ENCODE measurements around the gene MYT1. TPM values are rescaled to one million over a fixed set of nuclear protein-coding genes. Genes with fewer than 3 reads are reported as not detected.

Gene MYT1
- polyA plus RNA-seq, 3 donors = not detected

DNA sequence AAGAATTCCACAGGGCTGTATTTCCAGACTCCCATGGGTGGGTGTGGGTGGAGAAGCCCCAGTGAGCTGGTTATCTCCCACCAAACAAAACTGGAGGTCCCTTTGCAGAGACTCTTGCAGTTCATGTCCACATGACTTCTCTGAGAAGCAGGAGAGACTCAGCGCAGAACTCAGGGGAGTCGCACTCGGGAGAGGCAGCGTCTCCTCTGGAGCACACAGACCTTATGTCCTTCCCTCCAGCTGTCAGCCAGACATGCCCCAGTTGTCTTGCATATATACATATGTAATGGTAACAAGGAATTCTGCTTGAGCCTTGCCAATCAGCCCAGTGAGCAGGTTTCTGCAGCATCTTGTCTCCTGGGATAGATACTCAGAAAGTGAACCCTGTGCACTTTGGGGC, 23.8 kb downstream of the MYT1 start:
- Mint-ChIP-seq H3K27ac (no peak overlapping the region), H3K36me3 (no peaks in the 10 kb centered on the region), H3K4me1 (no peaks in the 10 kb centered on the region), H3K4me3 (no peak overlapping the region), H3K9me3 (peaks cover 0 to 20% (median 12%) of the 10 kb centered on the region in 7 donors), H3K27me3 (ENCODE audit: low read depth in 3 of 3) (peaks cover 2 to 10% (median 5%) of the 10 kb centered on the region in 3 donors)
- Histone ChIP-seq H2AFZ (ENCODE audit: insufficient read depth, low read depth, low read length, poor library complexity, severe bottlenecking) (no peak overlapping the region), H4K20me1 (ENCODE audit: insufficient read depth, low read length) (no peaks in the 10 kb centered on the region), H3K27me3 (ENCODE audit: control insufficient read depth in 2 of 2, insufficient read depth in 2 of 2, low read length in 2 of 2) (no peaks in the 10 kb centered on the region), H3K4me1 (ENCODE audit: control insufficient read depth in 1 of 2, insufficient read depth in 2 of 2, low read length in 2 of 2) (no peaks in the 10 kb centered on the region), H3K36me3 (replicated peaks in 1 of 2; ENCODE audit: control insufficient read depth in 1 of 2, insufficient read depth in 2 of 2, low read length in 2 of 2) (no peaks in the 10 kb centered on the region), H3K4me3 (replicated peaks in 1 of 3; ENCODE audit: low read depth in 2 of 3, low read length in 3 of 3) (no peak overlapping the region), H3K9me3 (replicated peaks in 1 of 2; ENCODE audit: control insufficient read depth in 1 of 2, insufficient read depth in 1 of 2, low read length in 2 of 2) (peaks cover 4 to 23% of the 10 kb centered on the region in 2 donors), H3K9ac (ENCODE audit: insufficient read depth, low read length, poor library complexity, severe bottlenecking) (no peak overlapping the region), H3K4me2 (replicated peaks; ENCODE audit: extremely low read depth, low read length, poor library complexity, severe bottlenecking) (no peak overlapping the region), H3K79me2 (ENCODE audit: insufficient read depth, low read length) (no peaks in the 10 kb centered on the region), H3K27ac (ENCODE audit: low read depth in 1 of 2, low read length in 2 of 2) (no peak overlapping the region)
- TF ChIP-seq, protein P1, sequence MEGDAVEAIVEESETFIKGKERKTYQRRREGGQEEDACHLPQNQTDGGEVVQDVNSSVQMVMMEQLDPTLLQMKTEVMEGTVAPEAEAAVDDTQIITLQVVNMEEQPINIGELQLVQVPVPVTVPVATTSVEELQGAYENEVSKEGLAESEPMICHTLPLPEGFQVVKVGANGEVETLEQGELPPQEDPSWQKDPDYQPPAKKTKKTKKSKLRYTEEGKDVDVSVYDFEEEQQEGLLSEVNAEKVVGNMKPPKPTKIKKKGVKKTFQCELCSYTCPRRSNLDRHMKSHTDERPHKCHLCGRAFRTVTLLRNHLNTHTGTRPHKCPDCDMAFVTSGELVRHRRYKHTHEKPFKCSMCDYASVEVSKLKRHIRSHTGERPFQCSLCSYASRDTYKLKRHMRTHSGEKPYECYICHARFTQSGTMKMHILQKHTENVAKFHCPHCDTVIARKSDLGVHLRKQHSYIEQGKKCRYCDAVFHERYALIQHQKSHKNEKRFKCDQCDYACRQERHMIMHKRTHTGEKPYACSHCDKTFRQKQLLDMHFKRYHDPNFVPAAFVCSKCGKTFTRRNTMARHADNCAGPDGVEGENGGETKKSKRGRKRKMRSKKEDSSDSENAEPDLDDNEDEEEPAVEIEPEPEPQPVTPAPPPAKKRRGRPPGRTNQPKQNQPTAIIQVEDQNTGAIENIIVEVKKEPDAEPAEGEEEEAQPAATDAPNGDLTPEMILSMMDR (IDR thresholded peaks at IDR 0.05) = no peak
- no peak for DNase-seq
- intact Hi-C loops (cut with micrococcal nuclease) = no loop called here
- WGBS (ENCODE audit: insufficient coverage) = 100% methylated on average over 1 of the region's 4 CpGs

DNA sequence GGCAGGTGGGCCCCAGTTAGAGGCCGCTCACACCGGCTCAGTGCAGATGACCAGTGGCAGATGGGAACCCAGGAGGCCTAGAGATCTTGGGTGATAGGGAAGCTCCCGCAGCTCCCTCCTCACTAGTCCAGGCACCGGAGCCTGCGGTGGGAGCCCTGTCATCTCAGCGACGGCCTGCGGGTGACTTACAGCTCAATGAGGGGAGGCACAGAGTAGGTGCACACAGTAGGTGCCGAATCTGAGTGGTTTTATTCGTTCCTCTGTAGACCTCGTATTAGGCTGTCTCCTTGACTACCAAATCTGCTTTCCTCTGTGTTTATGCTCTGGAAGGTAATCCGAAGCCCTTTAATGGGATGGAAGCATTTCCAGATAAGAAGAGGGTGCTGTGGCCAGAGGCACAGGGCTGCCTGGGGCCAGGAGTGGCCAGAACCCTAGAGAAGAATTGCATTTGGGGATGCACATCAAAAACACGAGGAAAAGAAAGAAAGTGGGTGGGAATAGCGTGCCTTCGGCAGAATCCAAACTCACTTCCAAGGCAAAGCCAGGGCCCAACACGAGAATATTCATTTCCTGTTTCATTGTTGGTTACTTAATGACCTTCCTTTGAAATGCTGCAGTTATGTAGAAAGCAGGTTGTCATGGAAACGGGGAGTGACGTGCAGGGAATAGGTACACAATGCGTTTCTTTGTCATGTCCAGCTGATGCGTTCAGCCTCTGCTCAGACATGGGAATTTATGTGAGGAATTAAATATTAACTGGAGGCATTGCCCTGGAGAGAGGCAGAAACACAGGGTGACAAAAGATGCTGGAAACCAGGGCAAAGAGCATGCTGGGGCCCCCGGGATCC, 24.7 kb downstream of the MYT1 start:
- Histone ChIP-seq H3K79me2 (ENCODE audit: insufficient read depth, low read length) (no peaks in the 10 kb centered on the region), H2AFZ (ENCODE audit: insufficient read depth, low read depth, low read length, poor library complexity, severe bottlenecking) (no peak overlapping the region), H4K20me1 (ENCODE audit: insufficient read depth, low read length) (no peaks in the 10 kb centered on the region), H3K4me1 (ENCODE audit: control insufficient read depth in 1 of 2, insufficient read depth in 2 of 2, low read length in 2 of 2) (no peaks in the 10 kb centered on the region), H3K4me2 (replicated peaks; ENCODE audit: extremely low read depth, low read length, poor library complexity, severe bottlenecking) (no peak overlapping the region), H3K27me3 (ENCODE audit: control insufficient read depth in 2 of 2, insufficient read depth in 2 of 2, low read length in 2 of 2) (no peaks in the 10 kb centered on the region), H3K9ac (ENCODE audit: insufficient read depth, low read length, poor library complexity, severe bottlenecking) (no peak overlapping the region), H3K36me3 (replicated peaks in 1 of 2; ENCODE audit: control insufficient read depth in 1 of 2, insufficient read depth in 2 of 2, low read length in 2 of 2) (no peaks in the 10 kb centered on the region), H3K4me3 (replicated peaks in 1 of 3; ENCODE audit: low read depth in 2 of 3, low read length in 3 of 3) (no peak overlapping the region), H3K27ac (ENCODE audit: low read depth in 1 of 2, low read length in 2 of 2) (no peak overlapping the region), H3K9me3 (replicated peaks in 1 of 2; ENCODE audit: control insufficient read depth in 1 of 2, insufficient read depth in 1 of 2, low read length in 2 of 2) (peaks cover 4 to 23% of the 10 kb centered on the region in 2 donors)
- no peaks in the 10 kb centered on the region for H3K4me1 Mint-ChIP-seq
- DNase-seq = no peak
- intact Hi-C loops (cut with micrococcal nuclease) = no loop called here
- H3K4me3 Mint-ChIP-seq = no peak overlapping the region
- TF ChIP-seq, protein P1 (IDR thresholded peaks at IDR 0.05) = no peak
- peaks cover 0 to 20% (median 12%) of the 10 kb centered on the region in 7 donors for H3K9me3 Mint-ChIP-seq
- peaks cover 2 to 10% (median 6%) of the 10 kb centered on the region in 3 donors for H3K27me3 Mint-ChIP-seq (ENCODE audit: low read depth in 3 of 3)
- 78% methylated on average over 15 of the region's 21 CpGs for WGBS (ENCODE audit: insufficient coverage)
- no peak overlapping the region for H3K27ac Mint-ChIP-seq
- no peaks in the 10 kb centered on the region for H3K36me3 Mint-ChIP-seq

Measured in CD14-positive monocyte (primary cell).